ENCODE data around the gene MTCH1. TPM values are rescaled to one million over a fixed set of nuclear protein-coding genes. Genes with fewer than 3 reads are reported as not detected.

Gene MTCH1
- total RNA-seq, 1 donor from 2014 or later: 175 TPM

- no peak for DNase-seq (ENCODE audit: low spot score in 2 of 2)
- intact Hi-C loops (cut with DNase I): no loop called here
- Histone ChIP-seq H3K27ac (no peak overlapping the region), H3K9me3 (no peaks in the 10 kb centered on the region), H3K27me3 (no peaks in the 10 kb centered on the region), H3K4me3 (no peak overlapping the region), H3K36me3 (peaks cover 17 to 22% of the 10 kb centered on the region in 2 donors), H3K4me1 (peaks cover 0 to 7% of the 10 kb centered on the region in 2 donors)
- no peak for TF ChIP-seq CTCF (IDR thresholded peaks at IDR 0.05)
Measured at GRCh38 chr6:36963451-36964290, 22.3 kb downstream of the MTCH1 start.

DNA sequence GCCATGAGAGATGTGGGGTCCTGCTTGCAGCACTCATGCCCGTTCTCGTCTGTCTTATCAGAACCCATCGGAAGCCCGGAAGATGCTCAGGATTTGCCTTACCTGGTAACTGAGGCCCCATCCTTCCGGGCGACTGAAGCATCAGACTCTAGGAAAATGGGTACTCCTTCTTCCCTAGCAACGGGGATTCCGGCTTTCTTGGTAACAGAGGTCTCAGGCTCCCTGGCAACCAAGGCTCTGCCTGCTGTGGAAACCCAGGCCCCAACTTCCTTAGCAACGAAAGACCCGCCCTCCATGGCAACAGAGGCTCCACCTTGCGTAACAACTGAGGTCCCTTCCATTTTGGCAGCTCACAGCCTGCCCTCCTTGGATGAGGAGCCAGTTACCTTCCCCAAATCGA lies 23.1 kb downstream of the MTCH1 start:
- Histone ChIP-seq H3K4me3 (no peak overlapping the region), H3K4me1 (peaks cover 0 to 7% of the 10 kb centered on the region in 2 donors), H3K9me3 (no peaks in the 10 kb centered on the region), H3K27ac (no peak overlapping the region), H3K27me3 (no peaks in the 10 kb centered on the region), H3K36me3 (peaks cover 10 to 14% of the 10 kb centered on the region in 2 donors)
- intact Hi-C loops (cut with DNase I): no loop called here
- TF ChIP-seq CTCF (IDR thresholded peaks at IDR 0.05): no peak
- peak; percentile 52 to 83 for DNase-seq (ENCODE audit: low spot score in 2 of 2)

- TF ChIP-seq CTCF (IDR thresholded peaks at IDR 0.05): no peak
- Histone ChIP-seq H3K4me3 (no peak overlapping the region), H3K27me3 (no peaks in the 10 kb centered on the region), H3K27ac (no peak overlapping the region), H3K36me3 (peaks cover 0 to 3% of the 10 kb centered on the region in 2 donors), H3K9me3 (no peaks in the 10 kb centered on the region), H3K4me1 (peaks cover 0 to 7% of the 10 kb centered on the region in 2 donors)
- no peak for DNase-seq (ENCODE audit: low spot score in 2 of 2)
- intact Hi-C loops (cut with DNase I): no loop called here
Measured at GRCh38 chr6:36961441-36962435, 24.3 kb downstream of the MTCH1 start.

DNA sequence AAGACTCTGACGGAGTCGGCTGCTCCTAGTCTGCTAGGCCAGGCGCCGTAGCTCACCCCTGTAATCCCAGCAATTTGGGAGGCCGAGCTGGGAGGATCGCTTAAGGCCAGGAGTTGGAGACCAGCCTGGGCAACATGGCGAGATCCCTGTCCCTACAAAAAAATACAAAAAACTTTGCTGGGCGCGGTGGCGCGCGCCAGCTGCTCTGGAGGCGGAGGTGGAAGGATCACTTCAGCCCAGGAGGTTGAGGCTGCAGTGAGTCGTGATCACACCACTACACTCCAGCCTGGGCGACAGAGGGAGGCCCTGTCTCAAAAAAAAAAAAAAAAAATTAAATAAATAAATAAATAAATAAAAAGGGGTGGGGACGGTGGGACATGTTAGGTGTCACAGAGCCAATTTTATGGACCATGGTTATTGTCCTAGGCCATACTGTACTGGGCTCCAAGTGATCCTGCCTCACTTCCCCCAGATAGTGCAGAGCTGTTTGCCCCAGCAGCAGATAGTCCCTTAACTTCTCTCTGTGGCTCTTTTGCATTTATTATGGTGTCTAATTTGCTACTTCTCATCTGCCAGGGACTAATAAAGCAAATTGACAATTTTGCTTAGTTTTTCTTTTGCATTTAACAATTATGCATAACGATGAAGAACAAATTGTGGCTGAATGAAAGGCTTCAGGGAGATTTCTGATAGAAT lies 26.3 kb downstream of the MTCH1 start:
- intact Hi-C loops (cut with DNase I): no loop called here
- H3K4me3 ChIP-seq: no peak overlapping the region
- no peaks in the 10 kb centered on the region for H3K9me3 ChIP-seq
- no peaks in the 10 kb centered on the region for H3K36me3 ChIP-seq
- no peaks in the 10 kb centered on the region for H3K27me3 ChIP-seq
- no peak for TF ChIP-seq CTCF (IDR thresholded peaks at IDR 0.05)
- no peak overlapping the region for H3K27ac ChIP-seq
- H3K4me1 ChIP-seq: peaks cover 0 to 7% of the 10 kb centered on the region in 2 donors
- DNase-seq (ENCODE audit: low spot score in 2 of 2): no peak
